Measurements from ENCODE around the gene DNAAF8.
A peak's percentile ranks its signal among the peaks of the same experiment; 100 is the strongest.
"Not testable (repeated sequence)": the region's sequence is repeated elsewhere in the genome, so short reads cannot be mapped to it uniquely, and the experiment has no call there.

The DNAAF8 gene

GRCh38 chr16:4738370-4738769 is 4.0 kb downstream of the DNAAF8 start:
- not testable (repeated sequence) for H3K18ac ChIP-seq (ENCODE audit: low read depth in 1 of 2, low read length in 2 of 2); H3K4me2 ChIP-seq (ENCODE audit: low read length, poor library complexity, severe bottlenecking); H3K9ac ChIP-seq (ENCODE audit: low read length); H2BK12ac ChIP-seq (ENCODE audit: low read length in 2 of 2); H3K9me3 ChIP-seq (ENCODE audit: control insufficient read depth, low read length); H2BK15ac ChIP-seq (ENCODE audit: low read depth, poor library complexity, severe bottlenecking); H2BK120ac ChIP-seq (ENCODE audit: low read depth, low read length); DNase-seq; H2AFZ ChIP-seq (ENCODE audit: low read depth, low read length); H3K4me3 ChIP-seq (ENCODE audit: insufficient read depth in 1 of 2, low read depth in 1 of 2, low read length in 2 of 2); H3K27ac ChIP-seq (ENCODE audit: low read length, poor library complexity, severe bottlenecking); H3K14ac ChIP-seq (ENCODE audit: low read length in 2 of 2); H2BK5ac ChIP-seq (ENCODE audit: low read depth, low read length, poor library complexity, severe bottlenecking); H3K4me1 ChIP-seq (ENCODE audit: control insufficient read depth, insufficient read depth, low read depth, low read length); H3K23ac ChIP-seq (ENCODE audit: low read length in 2 of 2); H4K91ac ChIP-seq (ENCODE audit: low read length); H3K79me1 ChIP-seq (replicated peaks; ENCODE audit: low read length, poor library complexity, severe bottlenecking); H3K27me3 ChIP-seq (ENCODE audit: control insufficient read depth in 1 of 2, insufficient read depth in 1 of 2, low read length in 2 of 2); H2AK5ac ChIP-seq (ENCODE audit: low read length, severe bottlenecking); H3K4ac ChIP-seq (ENCODE audit: low read depth in 1 of 2, low read length in 2 of 2); H4K8ac ChIP-seq (ENCODE audit: low read length); H3K36me3 ChIP-seq (ENCODE audit: control insufficient read depth in 1 of 2, insufficient read depth in 2 of 2, low read depth in 1 of 2, low read length in 2 of 2)
- WGBS: 91% methylated on average over 5 of the region's 5 CpGs

- WGBS: 63% methylated on average over 14 of the region's 14 CpGs
Observed at GRCh38 chr16:4743226-4743878, 9.0 kb downstream of the DNAAF8 start.

GRCh38 chr16:4744555-4745273 is 10.4 kb downstream of the DNAAF8 start:
- H3K27ac ChIP-seq (ENCODE audit: low read length, poor library complexity, severe bottlenecking): no peak overlapping the region
- no peak overlapping the region for H4K8ac ChIP-seq (ENCODE audit: low read length)
- no peaks in the 10 kb centered on the region for H3K27me3 ChIP-seq (ENCODE audit: control insufficient read depth in 1 of 2, insufficient read depth in 1 of 2, low read length in 2 of 2)
- H3K4ac ChIP-seq (ENCODE audit: low read depth in 1 of 2, low read length in 2 of 2): no peak overlapping the region
- no peak overlapping the region for H3K9ac ChIP-seq (ENCODE audit: low read length)
- H2BK5ac ChIP-seq (ENCODE audit: low read depth, low read length, poor library complexity, severe bottlenecking): no peak overlapping the region
- H2BK120ac ChIP-seq (ENCODE audit: low read depth, low read length): no peak overlapping the region
- H3K79me1 ChIP-seq (replicated peaks; ENCODE audit: low read length, poor library complexity, severe bottlenecking): no peaks in the 10 kb centered on the region
- no peak overlapping the region for H3K14ac ChIP-seq (ENCODE audit: low read length in 2 of 2)
- no peak for DNase-seq
- no peak overlapping the region for H3K4me3 ChIP-seq (ENCODE audit: insufficient read depth in 1 of 2, low read depth in 1 of 2, low read length in 2 of 2)
- H3K23ac ChIP-seq (ENCODE audit: low read length in 2 of 2): no peak overlapping the region
- H2BK15ac ChIP-seq (ENCODE audit: low read depth, poor library complexity, severe bottlenecking): no peak overlapping the region
- H3K18ac ChIP-seq (ENCODE audit: low read depth in 1 of 2, low read length in 2 of 2): no peak overlapping the region
- WGBS: 85% methylated on average over 11 of the region's 13 CpGs
- no peak overlapping the region for H2AFZ ChIP-seq (ENCODE audit: low read depth, low read length)
- H3K36me3 ChIP-seq (ENCODE audit: control insufficient read depth in 1 of 2, insufficient read depth in 2 of 2, low read depth in 1 of 2, low read length in 2 of 2): peaks cover 0 to 20% of the 10 kb centered on the region in 2 experiments
- H2BK12ac ChIP-seq (ENCODE audit: low read length in 2 of 2): no peak overlapping the region
- H2AK5ac ChIP-seq (ENCODE audit: low read length, severe bottlenecking): no peak overlapping the region
- H3K9me3 ChIP-seq (ENCODE audit: control insufficient read depth, low read length): no peaks in the 10 kb centered on the region
- peaks cover 5% of the 10 kb centered on the region for H3K4me1 ChIP-seq (ENCODE audit: control insufficient read depth, insufficient read depth, low read depth, low read length)
- H4K91ac ChIP-seq (ENCODE audit: low read length): no peak overlapping the region
- H3K4me2 ChIP-seq (ENCODE audit: low read length, poor library complexity, severe bottlenecking): no peak overlapping the region

More at GRCh38 chr16:4743226-4743878, 9.0 kb downstream of the DNAAF8 start:
- Histone ChIP-seq H2BK12ac (ENCODE audit: low read length in 2 of 2) (no peak overlapping the region), H2BK5ac (ENCODE audit: low read depth, low read length, poor library complexity, severe bottlenecking) (no peak overlapping the region), H3K18ac (ENCODE audit: low read depth in 1 of 2, low read length in 2 of 2) (no peak overlapping the region), H3K79me1 (replicated peaks; ENCODE audit: low read length, poor library complexity, severe bottlenecking) (no peaks in the 10 kb centered on the region), H2BK15ac (ENCODE audit: low read depth, poor library complexity, severe bottlenecking) (no peak overlapping the region), H4K8ac (ENCODE audit: low read length) (peak overlapping the region; percentile 7), H3K4ac (ENCODE audit: low read depth in 1 of 2, low read length in 2 of 2) (no peak overlapping the region), H3K4me3 (ENCODE audit: insufficient read depth in 1 of 2, low read depth in 1 of 2, low read length in 2 of 2) (peak overlapping the region in 1 of 2 experiments; percentile 54), H2BK120ac (ENCODE audit: low read depth, low read length) (no peak overlapping the region), H3K9me3 (ENCODE audit: control insufficient read depth, low read length) (no peaks in the 10 kb centered on the region), H3K23ac (ENCODE audit: low read length in 2 of 2) (no peak overlapping the region), H3K4me1 (ENCODE audit: control insufficient read depth, insufficient read depth, low read depth, low read length) (peaks cover 5% of the 10 kb centered on the region), H3K27ac (ENCODE audit: low read length, poor library complexity, severe bottlenecking) (no peak overlapping the region), H2AFZ (ENCODE audit: low read depth, low read length) (no peak overlapping the region), H3K9ac (ENCODE audit: low read length) (peak overlapping the region; percentile 18), H3K14ac (ENCODE audit: low read length in 2 of 2) (no peak overlapping the region), H4K91ac (ENCODE audit: low read length) (peak overlapping the region; percentile 2), H3K27me3 (ENCODE audit: control insufficient read depth in 1 of 2, insufficient read depth in 1 of 2, low read length in 2 of 2) (no peaks in the 10 kb centered on the region), H2AK5ac (ENCODE audit: low read length, severe bottlenecking) (no peak overlapping the region), H3K4me2 (ENCODE audit: low read length, poor library complexity, severe bottlenecking) (no peak overlapping the region), H3K36me3 (ENCODE audit: control insufficient read depth in 1 of 2, insufficient read depth in 2 of 2, low read depth in 1 of 2, low read length in 2 of 2) (peaks cover 0 to 8% of the 10 kb centered on the region in 2 experiments)
- DNase-seq: no peak

GRCh38 chr16:4745274-4745569 is 10.9 kb downstream of the DNAAF8 start:
- Histone ChIP-seq H3K27me3 (ENCODE audit: control insufficient read depth in 1 of 2, insufficient read depth in 1 of 2, low read length in 2 of 2) (no peaks in the 10 kb centered on the region), H2BK120ac (ENCODE audit: low read depth, low read length) (no peak overlapping the region), H3K14ac (ENCODE audit: low read length in 2 of 2) (no peak overlapping the region), H2AFZ (ENCODE audit: low read depth, low read length) (no peak overlapping the region), H4K8ac (ENCODE audit: low read length) (no peak overlapping the region), H3K36me3 (ENCODE audit: control insufficient read depth in 1 of 2, insufficient read depth in 2 of 2, low read depth in 1 of 2, low read length in 2 of 2) (peaks cover 2 to 25% of the 10 kb centered on the region in 2 experiments), H3K4me2 (ENCODE audit: low read length, poor library complexity, severe bottlenecking) (no peak overlapping the region), H3K18ac (ENCODE audit: low read depth in 1 of 2, low read length in 2 of 2) (no peak overlapping the region), H3K27ac (ENCODE audit: low read length, poor library complexity, severe bottlenecking) (no peak overlapping the region), H3K4me3 (ENCODE audit: insufficient read depth in 1 of 2, low read depth in 1 of 2, low read length in 2 of 2) (no peak overlapping the region), H3K4me1 (ENCODE audit: control insufficient read depth, insufficient read depth, low read depth, low read length) (peaks cover 5% of the 10 kb centered on the region), H3K79me1 (replicated peaks; ENCODE audit: low read length, poor library complexity, severe bottlenecking) (peaks cover 2% of the 10 kb centered on the region), H2BK15ac (ENCODE audit: low read depth, poor library complexity, severe bottlenecking) (no peak overlapping the region), H2AK5ac (ENCODE audit: low read length, severe bottlenecking) (no peak overlapping the region), H2BK12ac (ENCODE audit: low read length in 2 of 2) (no peak overlapping the region), H3K9ac (ENCODE audit: low read length) (no peak overlapping the region), H2BK5ac (ENCODE audit: low read depth, low read length, poor library complexity, severe bottlenecking) (no peak overlapping the region), H4K91ac (ENCODE audit: low read length) (no peak overlapping the region), H3K4ac (ENCODE audit: low read depth in 1 of 2, low read length in 2 of 2) (no peak overlapping the region), H3K23ac (ENCODE audit: low read length in 2 of 2) (no peak overlapping the region), H3K9me3 (ENCODE audit: control insufficient read depth, low read length) (no peaks in the 10 kb centered on the region)
- WGBS: 100% methylated on average over 3 of the region's 3 CpGs
- no peak for DNase-seq
